COLO668 (cell line): ENCODE measurements around the gene HECW1.
"Not testable (repeated sequence)": the region's sequence is repeated elsewhere in the genome, so short reads cannot be mapped to it uniquely, and the experiment has no call there.

Experiments
- DNase-seq: peaks from one replicate; lab custom pipeline; 2025; ENCODE audit not compliant: unreplicated experiment; lab: John Stamatoyannopoulos, UW

Gene HECW1

DNA sequence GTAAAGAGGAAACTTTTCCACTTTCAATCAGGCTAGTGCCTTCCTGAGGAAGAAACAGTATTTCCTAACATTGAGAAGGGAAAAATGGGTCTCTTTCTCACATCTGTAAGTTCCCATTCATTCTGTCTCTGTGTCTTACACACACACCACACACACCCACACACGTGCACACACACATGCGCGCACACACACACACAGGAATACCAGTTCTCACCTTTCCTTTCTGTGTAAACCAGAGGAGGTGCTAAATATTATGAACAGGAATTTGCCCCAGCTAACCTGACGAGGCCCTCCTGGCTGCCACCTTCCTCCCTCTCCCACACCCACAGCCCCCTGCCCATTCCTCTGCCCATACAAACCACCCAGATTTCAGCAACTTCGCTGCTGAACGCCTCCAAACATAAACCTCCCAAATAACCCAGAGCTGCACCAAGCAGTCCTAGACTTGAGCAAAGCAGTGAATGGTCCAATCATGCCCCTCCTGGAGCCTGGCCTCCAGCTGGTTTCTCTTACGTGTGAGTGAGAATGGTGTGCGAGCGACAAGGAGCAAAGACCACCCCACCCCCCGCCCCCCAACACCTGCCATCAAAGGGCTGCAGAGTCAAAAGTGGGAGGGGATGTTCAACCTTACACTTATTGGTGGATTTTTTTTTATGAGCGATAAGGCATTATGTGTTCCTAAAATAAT lies 190.5 kb downstream of the HECW1 start:
- no peak for DNase-seq

- no peak for DNase-seq
These were observed 191.3 kb downstream of the HECW1 start for GRCh38 chr7:43303740-43304241.

GRCh38 chr7:43306404-43306803 lies 194.0 kb downstream of the HECW1 start:
- no peak for DNase-seq

DNA sequence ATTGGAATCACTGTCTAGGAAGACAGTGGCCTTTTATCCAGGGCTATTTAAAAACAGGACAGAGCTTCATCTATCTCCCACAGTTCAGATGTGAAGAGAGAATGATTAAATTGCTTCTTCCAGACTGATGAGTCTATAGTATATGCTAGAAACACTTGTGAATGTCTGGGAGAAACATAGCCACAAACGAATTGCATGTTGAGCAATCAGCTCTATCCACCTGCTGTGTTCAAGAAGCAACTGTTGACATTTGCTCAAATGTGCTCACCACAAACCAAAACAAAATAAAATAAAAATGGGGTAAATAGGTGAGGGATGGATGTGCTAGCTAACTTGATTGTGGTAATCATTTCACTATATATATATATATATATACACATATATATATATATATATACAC lies 195.1 kb downstream of the HECW1 start:
- no peak for DNase-seq

GRCh38 chr7:43308913-43309705 lies 196.7 kb downstream of the HECW1 start:
- no peak for DNase-seq

DNA sequence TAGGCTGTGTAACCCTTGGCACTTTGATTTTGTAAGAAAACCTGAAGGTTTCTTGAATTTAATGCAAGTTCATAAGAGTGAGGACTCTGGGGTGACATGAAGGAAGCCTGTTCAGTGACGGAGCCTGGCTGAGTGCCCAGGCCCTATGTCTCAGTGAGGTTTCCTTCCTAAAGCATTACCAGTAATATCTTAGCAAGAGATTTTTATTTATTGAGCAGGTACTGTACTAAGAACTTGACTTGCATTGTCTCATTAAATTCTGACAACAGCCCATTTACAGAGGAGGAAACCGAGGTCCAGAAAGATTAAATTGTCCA lies 197.2 kb downstream of the HECW1 start:
- DNase-seq: no peak

GRCh38 chr7:43311052-43311451 lies 198.6 kb downstream of the HECW1 start:
- DNase-seq: no peak

DNA sequence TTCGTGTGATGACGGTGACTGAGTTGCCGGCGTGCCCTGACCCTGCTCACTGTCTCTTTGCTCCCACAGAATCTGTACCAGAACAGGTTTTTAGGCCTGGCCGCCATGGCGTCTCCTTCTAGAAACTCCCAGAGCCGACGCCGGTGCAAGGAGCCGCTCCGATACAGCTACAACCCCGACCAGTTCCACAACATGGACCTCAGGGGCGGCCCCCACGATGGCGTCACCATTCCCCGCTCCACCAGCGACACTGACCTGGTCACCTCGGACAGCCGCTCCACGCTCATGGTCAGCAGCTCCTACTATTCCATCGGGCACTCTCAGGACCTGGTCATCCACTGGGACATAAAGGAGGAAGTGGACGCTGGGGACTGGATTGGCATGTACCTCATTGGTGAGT lies 199.2 kb downstream of the HECW1 start:
- DNase-seq: no peak

DNA sequence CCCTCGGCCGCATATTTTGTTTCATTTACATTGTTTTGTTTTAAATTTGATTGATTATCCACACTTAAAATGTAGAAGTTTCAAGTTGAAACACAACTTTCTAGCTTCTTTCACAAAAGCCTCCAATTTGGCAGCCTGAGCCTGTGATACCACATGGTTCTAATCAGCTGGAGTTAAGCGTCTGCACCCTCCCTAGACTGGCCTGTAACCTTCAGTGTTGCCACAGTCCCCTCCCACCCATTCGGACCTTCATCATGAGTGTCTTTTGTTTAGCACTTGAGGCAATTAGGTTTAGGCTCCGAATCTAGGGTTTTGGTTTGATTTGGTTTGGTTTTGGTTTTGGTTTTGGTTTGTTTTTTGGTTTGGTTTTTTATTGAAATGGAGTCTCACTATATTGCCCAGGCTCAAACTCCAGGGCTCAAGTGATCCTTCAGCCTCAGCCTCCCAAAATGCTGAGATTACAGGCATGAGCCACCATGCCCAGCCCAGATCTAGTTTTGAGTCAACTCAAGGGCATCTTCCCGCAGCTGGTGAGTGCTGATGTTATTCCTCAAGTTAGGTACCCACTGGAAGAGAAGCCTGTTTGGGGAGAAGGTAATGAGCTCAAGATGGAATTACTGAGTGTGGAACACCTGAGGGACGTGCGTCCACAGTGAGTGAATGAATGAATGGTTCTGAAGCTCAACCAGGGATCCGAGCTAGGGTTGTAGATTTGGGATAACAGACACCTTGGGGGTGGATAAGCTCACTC lies 201.4 kb downstream of the HECW1 start:
- DNase-seq: no peak

DNA sequence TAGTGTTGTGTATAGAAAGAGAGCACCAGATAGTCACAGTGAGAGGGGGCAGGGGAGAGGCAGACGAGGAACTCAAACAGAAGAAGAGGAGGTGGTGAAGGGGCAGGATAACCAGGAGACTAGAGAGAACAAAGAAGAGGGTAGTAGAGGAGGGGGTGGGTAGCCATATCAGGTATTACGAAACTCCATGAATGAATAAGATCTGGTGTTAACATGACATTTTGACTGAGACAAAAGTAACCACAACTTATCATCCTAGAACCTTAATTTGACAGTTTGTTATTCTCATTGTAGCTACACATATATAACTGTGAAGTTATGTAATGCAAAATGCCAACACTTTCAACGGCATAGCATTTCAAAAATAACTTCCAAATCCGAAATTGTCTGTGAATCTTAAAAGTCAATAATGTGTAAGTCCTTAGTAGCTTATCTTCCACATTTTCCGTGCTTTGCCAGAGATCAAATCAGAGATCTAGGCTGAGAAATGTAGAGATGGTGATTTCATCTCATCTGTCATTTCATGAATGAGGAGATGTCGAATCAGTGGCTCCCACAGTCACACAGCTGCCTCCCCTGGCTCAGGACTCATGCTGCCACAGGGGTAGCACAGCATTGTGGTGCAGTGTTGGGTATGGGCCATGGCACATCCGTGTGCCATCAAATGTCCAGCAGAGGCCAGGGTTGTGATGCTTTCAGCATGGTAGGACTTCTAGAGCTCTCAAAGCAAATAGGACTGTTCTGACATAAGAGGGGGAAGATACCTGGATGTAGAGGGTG lies 202.1 kb downstream of the HECW1 start:
- no peak for DNase-seq

DNA sequence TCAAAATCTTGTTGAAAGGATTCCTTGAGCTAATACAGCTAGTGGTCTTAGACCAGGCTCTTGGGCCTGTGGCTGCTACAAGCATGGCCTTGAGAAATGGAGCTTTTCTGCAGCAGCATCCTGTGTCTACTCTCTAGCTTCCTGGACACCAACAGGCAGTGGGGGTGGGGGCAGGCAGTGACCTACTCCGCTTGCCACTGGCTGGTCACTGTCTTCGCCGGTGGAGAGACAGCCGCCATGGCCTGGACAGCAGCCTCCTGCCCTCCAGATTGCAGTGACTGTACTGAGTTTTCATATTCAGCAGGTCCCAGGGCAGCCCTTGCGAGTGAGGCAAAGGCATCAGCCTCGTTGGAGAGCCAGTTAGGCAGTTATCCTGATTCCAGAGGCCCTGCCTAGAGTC lies 204.6 kb downstream of the HECW1 start:
- no peak for DNase-seq

GRCh38 chr7:43318188-43318770 lies 205.8 kb downstream of the HECW1 start:
- DNase-seq: no peak

DNA sequence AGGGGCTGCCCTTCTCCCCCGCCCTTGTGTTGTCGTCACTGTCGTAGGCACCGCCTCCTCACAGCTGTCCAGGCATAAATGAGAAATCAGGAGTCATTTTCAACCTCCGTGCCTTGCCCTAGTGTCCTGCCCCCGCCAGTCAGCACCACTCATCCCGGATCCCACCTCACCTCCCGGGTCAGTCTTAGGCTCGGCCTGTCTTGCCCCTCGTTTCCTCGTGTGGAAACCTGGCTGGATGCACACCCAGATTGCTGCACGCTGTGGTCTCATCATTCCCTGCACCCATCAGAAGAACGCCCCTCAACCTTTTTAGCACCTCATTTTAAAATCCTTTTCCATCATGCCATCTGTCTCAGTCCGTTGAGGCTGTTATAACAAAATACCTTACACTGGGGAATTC lies 213.1 kb downstream of the HECW1 start:
- no peak for DNase-seq

- DNase-seq: no peak
These were observed 215.9 kb downstream of the HECW1 start for GRCh38 chr7:43328336-43328735.

DNA sequence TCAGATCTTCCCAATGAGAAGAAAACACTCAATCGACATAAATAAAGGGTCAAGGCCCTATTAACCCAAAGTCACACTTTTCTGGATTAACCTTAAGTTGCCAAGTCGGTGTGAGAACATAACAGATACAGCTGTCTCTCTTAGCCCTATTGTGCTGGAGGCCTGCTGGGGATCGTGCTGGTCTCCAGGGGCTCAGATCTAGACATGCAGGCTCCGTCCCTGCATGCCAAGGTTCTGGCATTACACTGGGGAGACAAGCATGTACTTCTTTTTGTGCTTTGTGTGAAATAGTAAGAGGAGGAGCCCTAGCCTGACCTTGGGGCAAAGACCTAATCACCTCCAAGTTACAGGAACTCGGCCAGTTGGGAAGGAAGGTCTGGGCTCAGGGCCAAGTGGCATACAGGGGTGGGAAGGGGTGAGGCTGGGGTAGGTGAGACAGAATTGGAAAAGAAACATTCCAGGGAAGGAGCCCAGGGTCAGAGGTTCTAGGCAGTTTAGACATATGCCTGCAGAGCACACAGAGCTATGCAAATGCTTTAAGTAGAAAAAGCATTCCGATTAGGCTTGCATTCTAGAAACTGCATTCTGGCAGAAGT lies 216.4 kb downstream of the HECW1 start:
- no peak for DNase-seq

DNA sequence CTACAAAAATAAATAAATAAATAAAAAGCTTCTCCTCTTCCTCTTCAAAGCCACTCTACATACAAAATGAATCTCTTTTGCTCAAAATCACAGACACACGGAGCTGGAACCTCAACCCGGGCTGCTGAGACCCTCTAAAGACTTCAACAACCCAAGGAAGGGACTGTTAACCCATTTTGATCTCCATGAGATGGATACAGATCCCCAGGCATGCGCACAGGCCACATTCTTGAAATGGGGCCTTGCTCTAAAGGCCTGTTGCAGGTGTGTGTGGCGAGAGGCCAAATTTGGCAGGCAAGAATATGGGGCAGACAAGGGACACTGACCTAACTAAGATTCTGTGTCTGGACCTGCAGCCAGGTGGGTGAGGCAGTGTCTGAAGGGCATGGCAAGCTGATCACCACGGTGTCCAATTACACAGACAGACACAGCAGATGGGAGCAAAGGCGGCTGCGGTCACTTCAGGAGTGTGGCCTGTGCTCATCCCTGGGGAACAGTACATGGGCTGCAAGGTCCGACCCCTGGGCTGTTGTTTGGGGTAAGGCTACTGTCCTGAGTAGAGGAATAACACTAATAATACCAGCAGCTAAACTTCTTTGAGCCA lies 219.8 kb downstream of the HECW1 start:
- no peak for DNase-seq

- DNase-seq: no peak
These were observed 224.7 kb downstream of the HECW1 start for GRCh38 chr7:43337191-43337590.

DNA sequence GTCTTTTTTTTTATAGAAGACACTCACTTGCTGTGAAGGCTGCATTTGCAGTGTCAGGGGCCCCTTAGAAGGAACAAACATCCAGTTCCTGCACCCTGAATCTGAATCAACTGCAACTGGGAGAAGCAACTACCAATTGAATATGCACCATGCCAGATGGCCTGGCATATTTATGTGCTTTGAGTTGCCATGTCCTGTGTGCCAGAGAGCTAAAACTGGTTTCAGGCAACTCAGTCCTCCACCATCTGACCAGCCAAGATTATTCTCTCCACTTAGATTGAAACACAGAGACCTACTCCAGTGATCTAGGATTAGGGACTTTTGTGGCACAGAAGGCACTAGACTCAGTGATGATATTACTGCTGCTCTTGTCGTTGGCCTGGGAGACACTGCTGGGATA lies 225.4 kb downstream of the HECW1 start:
- no peak for DNase-seq

DNA sequence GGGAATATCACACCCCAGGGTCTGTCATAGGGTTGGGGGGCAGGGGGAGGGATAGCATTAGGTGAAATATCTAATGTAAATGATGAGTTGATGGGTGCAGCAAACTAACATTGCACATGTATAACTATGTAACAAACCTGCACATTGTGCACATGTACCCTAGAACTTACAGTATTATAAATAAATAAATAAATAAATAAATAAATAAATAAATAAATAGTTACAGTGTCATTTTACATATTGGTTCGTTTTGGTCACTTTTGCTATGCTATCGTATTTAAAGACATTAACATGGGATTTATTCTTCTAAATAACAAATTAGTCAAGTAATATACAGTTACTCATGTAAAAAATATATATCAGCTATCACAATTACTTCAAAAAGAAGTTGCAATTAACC lies 228.7 kb downstream of the HECW1 start:
- DNase-seq: no peak

DNA sequence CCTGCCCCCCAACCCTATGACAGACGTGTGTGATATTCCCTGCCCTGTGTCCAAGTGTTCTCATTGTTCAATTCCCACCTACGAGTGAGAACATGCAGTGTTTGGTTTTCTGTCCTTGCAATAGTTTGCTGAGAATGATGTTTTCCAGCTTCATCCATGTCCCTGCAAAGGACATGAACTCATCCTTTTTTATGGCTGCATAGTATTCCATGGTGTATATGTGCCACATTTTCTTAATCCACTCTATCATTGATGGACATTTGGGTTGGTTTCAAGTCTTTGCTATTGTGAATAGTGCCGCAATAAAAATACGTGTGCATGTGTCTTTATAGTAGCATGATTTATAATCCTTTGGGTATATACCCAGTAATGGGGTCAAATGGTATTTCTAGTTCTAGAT lies 231.0 kb downstream of the HECW1 start:
- DNase-seq: not testable (repeated sequence)
